Measurements from ENCODE around the gene USP17L28. TPM values are rescaled to one million over a fixed set of nuclear protein-coding genes. Genes with fewer than 3 reads are reported as not detected.
"Not testable (repeated sequence)": the region's sequence is repeated elsewhere in the genome, so short reads cannot be mapped to it uniquely, and the experiment has no call there.

Gene USP17L28
- total RNA-seq, result not detected

DNA sequence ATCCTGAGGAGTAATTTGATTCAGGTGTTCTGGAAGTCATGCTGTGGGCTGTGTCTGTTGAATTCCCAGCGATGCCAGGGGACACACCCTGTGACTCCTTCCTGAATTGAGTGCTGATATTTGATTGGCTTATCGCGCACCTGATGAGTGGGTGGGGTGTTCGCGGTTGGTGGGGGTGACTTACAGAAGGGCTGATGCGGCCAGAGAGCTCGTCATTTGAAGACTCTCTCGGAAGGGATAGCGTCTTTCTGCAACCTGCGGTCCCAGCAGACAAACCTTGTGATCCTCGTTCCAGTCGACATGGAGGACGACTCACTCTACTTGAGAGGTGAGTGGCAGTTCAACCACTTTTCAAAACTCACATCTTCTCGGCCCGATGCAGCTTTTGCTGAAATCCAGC is at the start of gene USP17L28:
Gene USP17L28 (plus strand): TSS at position 301 of the 400 bp plus-strand sequence. CDS start 0 bp downstream, at position 301.
- CTCF ChIA-PET, ATAC-seq, H3K4me3 Mint-ChIP-seq: not testable (repeated sequence)

DNA sequence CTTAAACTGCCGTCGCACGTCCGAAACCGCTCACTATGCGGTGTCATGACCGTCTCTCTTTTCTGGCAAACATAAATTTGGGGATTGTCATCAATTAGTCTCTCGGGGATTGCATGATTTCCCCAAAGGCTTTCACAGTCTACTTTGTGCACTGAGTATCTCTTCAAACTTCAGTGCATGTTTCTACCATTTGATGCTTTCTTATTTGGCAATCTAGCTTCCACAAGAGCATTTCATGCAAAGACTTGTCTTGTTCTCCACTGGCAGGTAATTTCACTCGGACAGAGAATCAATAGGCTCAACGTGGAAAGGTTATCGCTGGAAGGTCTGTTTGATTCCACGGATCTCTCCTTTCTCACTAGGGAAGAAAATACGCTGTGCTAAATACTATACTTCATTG is 24.5 kb upstream of the USP17L28 start:
- H3K4me1 Mint-ChIP-seq; H3K27ac Mint-ChIP-seq; H3K36me3 Mint-ChIP-seq; CTCF ChIA-PET; DNase-seq; H3K27me3 Mint-ChIP-seq; ATAC-seq; H3K4me3 Mint-ChIP-seq; H3K9me3 Mint-ChIP-seq (ENCODE audit: low read depth): not testable (repeated sequence)

More for the DNA sequence above, at the start of gene USP17L28:
- not testable (repeated sequence) for H3K27ac Mint-ChIP-seq; DNase-seq; H3K27me3 Mint-ChIP-seq; H3K4me1 Mint-ChIP-seq; H3K9me3 Mint-ChIP-seq (ENCODE audit: low read depth); H3K36me3 Mint-ChIP-seq

- not testable (repeated sequence) for H3K4me3 Mint-ChIP-seq
Observed at GRCh38 chr4:9324865-9325264, 23.8 kb upstream of the USP17L28 start, which contains the start of gene USP17L24. TSS of gene USP17L24 (plus strand) at chr4:9325165. CDS start at chr4:9325165, 0 bp downstream.

GRCh38 chr4:9329611-9330010 is 19.1 kb upstream of the USP17L28 start, which contains the start of gene USP17L25:
TSS of gene USP17L25 (plus strand) at chr4:9329911. CDS start at chr4:9329911, 0 bp downstream.
- H3K27ac Mint-ChIP-seq; H3K36me3 Mint-ChIP-seq; DNase-seq; H3K27me3 Mint-ChIP-seq; H3K4me3 Mint-ChIP-seq; ATAC-seq; H3K9me3 Mint-ChIP-seq (ENCODE audit: low read depth); H3K4me1 Mint-ChIP-seq; CTCF ChIA-PET: not testable (repeated sequence)

More at GRCh38 chr4:9324865-9325264, 23.8 kb upstream of the USP17L28 start, which contains the start of gene USP17L24:
- ATAC-seq; CTCF ChIA-PET; H3K36me3 Mint-ChIP-seq; DNase-seq; H3K27me3 Mint-ChIP-seq; H3K9me3 Mint-ChIP-seq (ENCODE audit: low read depth); H3K4me1 Mint-ChIP-seq; H3K27ac Mint-ChIP-seq: not testable (repeated sequence)

DNA sequence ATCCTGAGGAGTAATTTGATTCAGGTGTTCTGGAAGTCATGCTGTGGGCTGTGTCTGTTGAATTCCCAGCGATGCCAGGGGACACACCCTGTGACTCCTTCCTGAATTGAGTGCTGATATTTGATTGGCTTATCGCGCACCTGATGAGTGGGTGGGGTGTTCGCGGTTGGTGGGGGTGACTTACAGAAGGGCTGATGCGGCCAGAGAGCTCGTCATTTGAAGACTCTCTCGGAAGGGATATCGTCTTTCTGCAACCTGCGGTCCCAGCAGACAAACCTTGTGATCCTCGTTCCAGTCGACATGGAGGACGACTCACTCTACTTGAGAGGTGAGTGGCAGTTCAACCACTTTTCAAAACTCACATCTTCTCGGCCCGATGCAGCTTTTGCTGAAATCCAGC is 14.3 kb upstream of the USP17L28 start, which contains the start of gene USP17L26:
Gene USP17L26 (plus strand): TSS at position 301 of the 400 bp plus-strand sequence. CDS start 0 bp downstream, at position 301.
- H3K9me3 Mint-ChIP-seq (ENCODE audit: low read depth); H3K36me3 Mint-ChIP-seq: not testable (repeated sequence)

GRCh38 chr4:9339103-9339502 is 9.6 kb upstream of the USP17L28 start, which contains the start of gene USP17L5:
TSS of gene USP17L5 (plus strand) at chr4:9339403. CDS start at chr4:9339403, 0 bp downstream.
- CTCF ChIA-PET; H3K9me3 Mint-ChIP-seq (ENCODE audit: low read depth); H3K27me3 Mint-ChIP-seq; H3K4me1 Mint-ChIP-seq; DNase-seq; H3K27ac Mint-ChIP-seq; H3K36me3 Mint-ChIP-seq; ATAC-seq; H3K4me3 Mint-ChIP-seq: not testable (repeated sequence)

More for the DNA sequence above, 14.3 kb upstream of the USP17L28 start, which contains the start of gene USP17L26:
- ATAC-seq, DNase-seq, H3K4me3 Mint-ChIP-seq, CTCF ChIA-PET, H3K27me3 Mint-ChIP-seq, H3K4me1 Mint-ChIP-seq, H3K27ac Mint-ChIP-seq: not testable (repeated sequence)

DNA sequence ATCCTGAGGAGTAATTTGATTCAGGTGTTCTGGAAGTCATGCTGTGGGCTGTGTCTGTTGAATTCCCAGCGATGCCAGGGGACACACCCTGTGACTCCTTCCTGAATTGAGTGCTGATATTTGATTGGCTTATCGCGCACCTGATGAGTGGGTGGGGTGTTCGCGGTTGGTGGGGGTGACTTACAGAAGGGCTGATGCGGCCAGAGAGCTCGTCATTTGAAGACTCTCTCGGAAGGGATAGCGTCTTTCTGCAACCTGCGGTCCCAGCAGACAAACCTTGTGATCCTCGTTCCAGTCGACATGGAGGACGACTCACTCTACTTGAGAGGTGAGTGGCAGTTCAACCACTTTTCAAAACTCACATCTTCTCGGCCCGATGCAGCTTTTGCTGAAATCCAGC is 4.8 kb upstream of the USP17L28 start, which contains the start of gene USP17L27:
Gene USP17L27 (plus strand): TSS at position 301 of the 400 bp plus-strand sequence. CDS start 0 bp downstream, at position 301.
- H3K27me3 Mint-ChIP-seq; H3K27ac Mint-ChIP-seq; H3K4me3 Mint-ChIP-seq; ATAC-seq; DNase-seq; H3K9me3 Mint-ChIP-seq (ENCODE audit: low read depth); CTCF ChIA-PET; H3K36me3 Mint-ChIP-seq; H3K4me1 Mint-ChIP-seq: not testable (repeated sequence)

- CTCF ChIA-PET; DNase-seq; ATAC-seq; H3K27me3 Mint-ChIP-seq; H3K4me1 Mint-ChIP-seq; H3K36me3 Mint-ChIP-seq; H3K4me3 Mint-ChIP-seq; H3K27ac Mint-ChIP-seq; H3K9me3 Mint-ChIP-seq (ENCODE audit: low read depth): not testable (repeated sequence)
Observed at GRCh38 chr4:9350866-9351265, 2.2 kb downstream of the USP17L28 start.

GRCh38 chr4:9353338-9353737 is 4.6 kb downstream of the USP17L28 start, which contains the start of gene USP17L29:
TSS of gene USP17L29 (plus strand) at chr4:9353638. CDS start at chr4:9353638, 0 bp downstream.
- H3K9me3 Mint-ChIP-seq (ENCODE audit: low read depth); CTCF ChIA-PET; H3K27me3 Mint-ChIP-seq; H3K4me3 Mint-ChIP-seq; H3K36me3 Mint-ChIP-seq; H3K27ac Mint-ChIP-seq; DNase-seq; ATAC-seq; H3K4me1 Mint-ChIP-seq: not testable (repeated sequence)

DNA sequence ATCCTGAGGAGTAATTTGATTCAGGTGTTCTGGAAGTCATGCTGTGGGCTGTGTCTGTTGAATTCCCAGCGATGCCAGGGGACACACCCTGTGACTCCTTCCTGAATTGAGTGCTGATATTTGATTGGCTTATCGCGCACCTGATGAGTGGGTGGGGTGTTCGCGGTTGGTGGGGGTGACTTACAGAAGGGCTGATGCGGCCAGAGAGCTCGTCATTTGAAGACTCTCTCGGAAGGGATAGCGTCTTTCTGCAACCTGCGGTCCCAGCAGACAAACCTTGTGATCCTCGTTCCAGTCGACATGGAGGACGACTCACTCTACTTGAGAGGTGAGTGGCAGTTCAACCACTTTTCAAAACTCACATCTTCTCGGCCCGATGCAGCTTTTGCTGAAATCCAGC is 14.1 kb downstream of the USP17L28 start, which contains the start of gene USP17L30:
Gene USP17L30 (plus strand): TSS at position 301 of the 400 bp plus-strand sequence. CDS start 0 bp downstream, at position 301.
- H3K4me3 Mint-ChIP-seq; ATAC-seq; DNase-seq; H3K36me3 Mint-ChIP-seq; CTCF ChIA-PET; H3K27ac Mint-ChIP-seq; H3K4me1 Mint-ChIP-seq; H3K9me3 Mint-ChIP-seq (ENCODE audit: low read depth); H3K27me3 Mint-ChIP-seq: not testable (repeated sequence)

- H3K4me1 Mint-ChIP-seq; H3K27me3 Mint-ChIP-seq; H3K9me3 Mint-ChIP-seq (ENCODE audit: low read depth); H3K4me3 Mint-ChIP-seq; DNase-seq; H3K27ac Mint-ChIP-seq; CTCF ChIA-PET; H3K36me3 Mint-ChIP-seq; ATAC-seq: not testable (repeated sequence)
Observed at GRCh38 chr4:9379881-9380280, 31.2 kb downstream of the USP17L28 start.

DNA sequence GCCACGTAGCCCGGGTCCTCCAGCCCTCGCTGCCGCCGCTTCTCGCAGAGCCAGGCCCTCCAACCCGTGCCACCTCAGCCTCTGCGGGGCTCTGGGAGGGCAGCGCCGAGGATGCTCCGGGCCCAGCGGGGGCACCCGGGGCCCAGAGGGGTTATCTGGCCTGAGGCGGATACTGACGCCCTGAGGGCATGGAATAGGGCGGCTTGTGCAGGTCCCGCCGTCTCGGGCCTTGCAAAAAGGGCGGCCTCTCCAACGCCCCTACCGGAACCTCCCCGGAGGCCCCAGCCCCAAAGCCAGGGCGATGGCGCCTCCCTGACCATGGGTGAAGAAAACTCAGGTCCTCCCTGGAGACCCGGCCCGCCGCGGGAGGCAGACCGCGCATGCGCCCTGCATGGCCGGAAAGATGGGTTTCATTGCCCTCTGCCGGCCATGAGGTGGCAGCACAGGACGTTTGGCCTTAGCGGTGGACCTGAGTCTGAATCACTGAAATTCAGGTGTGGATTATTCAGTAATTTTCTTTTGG is 32.4 kb downstream of the USP17L28 start:
- H3K27me3 Mint-ChIP-seq; H3K4me3 Mint-ChIP-seq; H3K36me3 Mint-ChIP-seq; CTCF ChIA-PET; H3K27ac Mint-ChIP-seq; H3K9me3 Mint-ChIP-seq (ENCODE audit: low read depth); H3K4me1 Mint-ChIP-seq; ATAC-seq: not testable (repeated sequence)
- peak; percentile 52 for DNase-seq

- DNase-seq, result no peak
- Mint-ChIP-seq H3K27me3 (peaks cover 3% of the 10 kb centered on the region), H3K27ac (no peak overlapping the region), H3K36me3 (no peaks in the 10 kb centered on the region), H3K9me3 (ENCODE audit: low read depth) (no peaks in the 10 kb centered on the region), H3K4me3 (no peak overlapping the region), H3K4me1 (no peaks in the 10 kb centered on the region)
- ATAC-seq, result no peak
- CTCF ChIA-PET, result no interaction called here
Observed at GRCh38 chr4:9384126-9384525, 35.4 kb downstream of the USP17L28 start.

DNA sequence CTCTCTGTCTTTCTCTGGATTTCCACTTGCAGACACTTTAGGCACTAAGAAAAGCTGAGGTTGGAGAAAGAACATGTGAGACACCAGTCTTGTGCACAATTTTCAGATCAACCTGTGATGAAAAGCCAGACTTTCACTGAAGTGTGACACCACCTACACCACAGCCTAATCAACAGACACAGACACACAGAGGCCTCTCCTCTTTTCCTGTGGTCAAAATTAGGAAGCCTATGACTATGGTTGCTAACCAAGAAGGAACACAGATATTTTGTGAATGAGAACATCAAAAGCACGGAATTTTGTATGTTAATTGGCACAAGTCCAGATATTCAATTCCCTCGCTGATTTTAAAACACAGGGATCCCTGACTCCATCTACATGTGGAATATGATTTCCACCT is 40.3 kb downstream of the USP17L28 start:
- H3K4me1 Mint-ChIP-seq; CTCF ChIA-PET; H3K27me3 Mint-ChIP-seq; DNase-seq; H3K36me3 Mint-ChIP-seq; ATAC-seq; H3K4me3 Mint-ChIP-seq; H3K9me3 Mint-ChIP-seq (ENCODE audit: low read depth); H3K27ac Mint-ChIP-seq: not testable (repeated sequence)

Measured in activated CD8-positive, alpha-beta memory T cell treated with anti-CD3 and anti-CD28 coated beads, Interleukin-2, amount 10 ng/mL, durations not matched to agents 7 days and 5 days (primary cell).